ENCODE measurements around the gene UCP3.
"Not testable (repeated sequence)": the region's sequence is repeated elsewhere in the genome, so short reads cannot be mapped to it uniquely, and the experiment has no call there.

The UCP3 gene

GRCh38 chr11:74002832-74003231 is 6.1 kb downstream of the UCP3 start:
- in situ Hi-C loops (cut with MboI; ENCODE audit: low sequenced_read_pairs), result no loop called here

DNA sequence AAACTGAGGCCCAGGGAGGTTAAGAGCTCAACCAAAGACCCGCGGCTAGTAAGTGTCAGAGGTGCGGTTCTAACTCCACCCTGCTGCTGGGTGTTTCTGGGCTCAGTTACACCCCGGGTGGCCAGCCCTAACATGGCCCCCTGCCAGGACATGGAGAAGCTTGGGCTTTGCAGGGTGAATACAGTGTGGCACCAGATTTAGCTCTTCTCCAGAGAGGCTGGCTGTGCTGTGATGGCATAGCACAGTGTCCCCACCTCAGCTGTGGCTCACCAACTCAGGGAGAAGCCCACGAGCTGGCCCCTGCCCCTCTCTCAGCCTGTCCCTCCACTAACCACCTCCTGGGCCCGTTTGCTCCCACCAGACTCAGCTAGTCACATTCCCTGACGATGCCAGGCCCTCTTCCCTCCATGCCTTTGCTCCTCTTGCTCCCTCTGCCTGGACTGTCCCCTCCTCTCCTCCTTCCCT is 7.0 kb downstream of the UCP3 start:
- in situ Hi-C loops (cut with MboI; ENCODE audit: low sequenced_read_pairs), result no loop called here

- in situ Hi-C loops (cut with MboI; ENCODE audit: low sequenced_read_pairs), result no loop called here
Measured at GRCh38 chr11:74000307-74001133, 8.4 kb downstream of the UCP3 start.

GRCh38 chr11:73999581-74000306 is 9.1 kb downstream of the UCP3 start:
- in situ Hi-C loops (cut with MboI; ENCODE audit: low sequenced_read_pairs), result no loop called here

GRCh38 chr11:73998846-73999575 is 9.9 kb downstream of the UCP3 start:
- in situ Hi-C loops (cut with MboI; ENCODE audit: low sequenced_read_pairs), result no loop called here

DNA sequence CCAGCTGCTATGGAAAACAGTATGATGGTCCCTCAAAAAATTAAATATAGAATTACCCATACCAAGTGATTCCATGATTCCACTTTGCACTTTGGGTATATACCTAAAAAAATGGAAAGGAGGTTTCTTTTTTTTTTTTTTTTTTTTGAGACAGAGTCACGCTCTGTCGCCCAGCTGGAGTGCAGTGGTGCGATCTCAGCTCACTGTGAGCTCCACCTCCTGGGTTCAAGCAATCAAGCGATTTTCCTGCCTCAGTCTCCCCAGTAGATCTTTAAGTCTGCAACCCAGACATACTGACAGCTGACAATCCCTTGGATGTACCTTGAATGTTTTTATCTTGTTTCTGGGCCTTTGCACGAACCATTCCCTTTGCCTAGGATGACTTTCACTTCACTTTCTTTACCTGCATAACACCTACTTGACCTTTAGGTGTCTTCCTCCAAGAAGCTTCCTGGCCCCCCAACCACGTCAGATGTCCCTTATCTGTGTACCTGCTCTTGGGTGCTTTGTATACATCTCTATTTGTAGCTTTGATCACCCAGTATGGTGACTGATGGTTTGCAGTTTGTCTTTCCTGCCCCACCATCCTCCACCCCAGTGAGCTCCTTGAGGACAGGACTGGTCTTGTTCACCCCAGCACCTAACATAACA is 11.6 kb downstream of the UCP3 start:
- in situ Hi-C loops (cut with MboI; ENCODE audit: low sequenced_read_pairs), result no loop called here

DNA sequence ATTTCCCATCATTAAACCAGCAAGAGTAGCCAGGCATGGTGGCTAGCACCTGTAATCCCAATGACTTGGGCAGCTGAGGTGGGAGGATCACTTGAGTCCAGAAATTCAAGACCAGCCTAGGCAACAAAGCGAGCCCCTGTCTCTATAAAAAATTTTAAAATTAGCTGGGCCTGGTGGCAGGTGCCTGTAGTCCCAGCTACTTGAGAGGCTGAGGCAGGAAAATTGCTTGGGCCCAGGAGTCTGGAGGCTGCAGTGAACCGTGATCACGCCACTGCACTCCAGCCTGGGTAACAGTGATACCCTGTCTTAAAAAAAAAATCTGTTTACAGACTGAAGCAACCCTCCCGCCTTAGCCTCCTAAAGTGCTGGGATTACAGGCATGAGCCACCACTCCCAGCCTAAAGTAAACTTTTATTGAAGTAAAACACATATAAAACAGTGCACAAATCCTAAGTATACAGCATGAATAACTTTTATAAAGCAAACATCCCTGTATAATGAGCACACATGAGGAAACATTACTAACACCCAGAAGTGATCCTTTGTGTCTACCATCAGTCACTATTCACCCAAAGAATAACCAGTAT is 12.6 kb downstream of the UCP3 start:
- in situ Hi-C loops (cut with MboI; ENCODE audit: low sequenced_read_pairs), result no loop called here

GRCh38 chr11:73995731-73996130 is 13.2 kb downstream of the UCP3 start:
- in situ Hi-C loops (cut with MboI; ENCODE audit: low sequenced_read_pairs), result no loop called here

- in situ Hi-C loops (cut with MboI; ENCODE audit: low sequenced_read_pairs), result no loop called here
Measured at GRCh38 chr11:73995247-73995646, 13.6 kb downstream of the UCP3 start.

GRCh38 chr11:73991471-73992006 is 17.3 kb downstream of the UCP3 start:
- in situ Hi-C loops (cut with MboI; ENCODE audit: low sequenced_read_pairs), result no loop called here

- in situ Hi-C loops (cut with MboI; ENCODE audit: low sequenced_read_pairs), result no loop called here
Measured at GRCh38 chr11:73990730-73991129, 18.2 kb downstream of the UCP3 start.

DNA sequence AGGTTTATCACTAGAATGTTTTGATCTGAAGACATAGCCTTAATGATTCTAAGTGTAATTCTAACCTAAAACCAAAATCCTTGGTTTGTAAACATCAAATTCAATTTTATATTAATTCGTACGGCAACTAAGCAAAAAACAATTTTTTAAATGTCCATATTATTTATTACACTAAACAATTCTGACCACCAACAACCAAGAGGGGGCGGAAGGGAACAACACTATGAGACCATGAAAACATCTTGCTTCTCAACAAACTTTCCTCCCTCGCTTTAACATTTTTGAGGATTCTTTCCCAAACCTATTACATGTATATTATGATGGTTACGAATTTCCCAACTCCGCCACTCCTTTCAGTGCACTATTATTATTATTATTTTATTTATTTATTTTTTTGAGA is 19.7 kb downstream of the UCP3 start:
- in situ Hi-C loops (cut with MboI; ENCODE audit: low sequenced_read_pairs), result no loop called here

GRCh38 chr11:73988227-73988626 is 20.7 kb downstream of the UCP3 start:
- in situ Hi-C loops (cut with MboI; ENCODE audit: low sequenced_read_pairs), result no loop called here

DNA sequence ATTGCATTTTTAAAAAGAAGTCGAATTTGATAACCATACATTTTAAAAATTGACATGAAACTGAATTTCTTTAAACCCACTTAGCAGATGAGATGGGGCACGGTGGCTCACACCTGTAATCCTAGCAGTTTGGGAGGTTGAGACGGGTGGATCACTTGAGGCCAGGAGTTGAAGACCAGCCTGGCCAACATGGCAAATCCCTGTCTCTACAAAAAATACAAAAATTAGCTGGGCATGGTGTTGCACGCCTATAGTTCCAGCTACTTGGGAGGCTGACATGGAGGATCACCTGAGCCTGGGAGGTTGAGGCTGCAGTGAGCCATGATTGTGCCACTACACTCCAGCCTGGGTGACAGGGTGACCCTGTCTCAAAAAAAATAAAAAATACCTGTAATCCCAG is 23.2 kb downstream of the UCP3 start:
- in situ Hi-C loops (cut with MboI; ENCODE audit: low sequenced_read_pairs), result not testable (repeated sequence)

GRCh38 chr11:73983741-73984538 is 24.9 kb downstream of the UCP3 start:
- in situ Hi-C loops (cut with MboI; ENCODE audit: low sequenced_read_pairs), result no loop called here

GRCh38 chr11:73982990-73983740 is 25.7 kb downstream of the UCP3 start:
- in situ Hi-C loops (cut with MboI; ENCODE audit: low sequenced_read_pairs), result no loop called here

DNA sequence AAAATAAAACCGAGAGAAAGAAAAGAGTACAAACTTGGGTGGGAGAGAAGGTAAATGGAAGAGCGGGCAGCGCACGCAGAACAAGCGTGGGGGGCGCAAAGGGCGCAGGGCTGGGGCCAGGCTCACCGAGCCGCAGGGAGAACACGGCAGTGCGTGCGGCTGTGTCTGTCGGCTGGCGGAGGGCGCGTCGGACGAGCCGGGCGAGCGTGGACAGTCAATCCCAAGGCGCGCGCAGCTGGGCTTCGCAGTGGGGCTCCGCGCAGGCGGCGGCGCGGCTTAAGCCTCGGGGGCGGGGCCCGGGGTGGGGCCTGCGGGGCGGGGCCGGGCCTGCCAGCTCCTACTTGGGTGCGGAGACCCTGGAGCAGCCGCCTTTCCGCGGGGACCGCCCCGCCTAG is 26.3 kb downstream of the UCP3 start, which contains the start of gene UCP2:
TSS of gene UCP2 (minus strand) at position 249 of the 395 bp plus-strand sequence. CDS start 4,465 bp downstream, outside the sequence.
- in situ Hi-C loops (cut with MboI; ENCODE audit: low sequenced_read_pairs), result no loop called here

- in situ Hi-C loops (cut with MboI; ENCODE audit: low sequenced_read_pairs), result no loop called here
Measured at GRCh38 chr11:73981051-73981805, 27.7 kb downstream of the UCP3 start.

All from hTERT RPE-1 (cell line).